ENCODE measurements around the gene TRIM13.

DNA sequence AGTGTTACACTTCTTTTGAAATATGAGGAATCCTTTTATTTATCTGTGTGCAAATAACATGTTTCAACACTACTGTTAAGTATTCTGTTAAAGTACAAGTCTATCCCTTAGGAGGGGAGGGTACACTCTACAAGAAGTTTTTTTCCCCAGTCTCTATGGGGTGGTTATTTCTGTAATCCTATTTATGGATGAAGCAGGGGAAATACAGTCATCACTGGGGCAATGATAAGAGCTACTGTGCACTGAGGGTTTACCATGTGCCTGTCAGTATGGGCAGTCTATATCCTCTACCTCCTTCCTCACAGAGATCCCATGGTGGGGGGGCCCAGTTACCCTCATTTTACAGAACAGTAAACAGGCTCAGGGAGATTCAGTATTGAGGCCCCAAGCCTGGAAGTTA is 16.6 kb upstream of the TRIM13 start:
- TF ChIP-seq CTCF (conservative IDR thresholded peaks at IDR 0.05) (no peak), EZH2 (IDR thresholded peaks at IDR 0.05; ENCODE audit: low read depth) (no peak)

Data from PC-9 (cell line).